DOHH2 (cell line): Measurements from ENCODE around the gene BCL11B.

ENCODE experiments used
- H3F3A ChIP-seq: fragments of 200-600 bp; sonication (generic), shearing (Covaris generic); 2 replicates; pipeline ENCODE4 v1.6.0; 2016; ENCODE audit warnings: antibody characterized with exemption, mild to moderate bottlenecking; ENCODE audit not compliant: control insufficient read depth, insufficient read depth
- H3K27ac ChIP-seq: fragments of 200-600 bp; sonication (generic); 2 replicates; pipeline ENCODE4 v1.5.1; 2014; ENCODE audit warnings: low read depth, mild to moderate bottlenecking, low read length, moderate library complexity
- H3K27me3 ChIP-seq: fragments of 200-600 bp; sonication (generic); 2 replicates; pipeline ENCODE4 v1.6.1; 2014; ENCODE audit warnings: mild to moderate bottlenecking, low read length, mixed read lengths; ENCODE audit not compliant: control insufficient read depth
- H3K36me3 ChIP-seq: fragments of 200-600 bp; sonication (generic); 2 replicates; pipeline ENCODE4 v1.6.1; 2014; ENCODE audit warnings: mild to moderate bottlenecking, low read length, moderate library complexity, mixed read lengths; ENCODE audit not compliant: control insufficient read depth
- H3K4me1 ChIP-seq: fragments of 200-600 bp; sonication (generic); 2 replicates; pipeline ENCODE4 v1.6.1; 2014; ENCODE audit warnings: mild to moderate bottlenecking, low read length, mixed read lengths; ENCODE audit not compliant: control insufficient read depth
- H3K4me2 ChIP-seq: fragments of 200-600 bp; sonication (generic); 2 replicates; pipeline ENCODE4 v1.6.0; 2014; ENCODE audit warnings: mild to moderate bottlenecking, low read length, moderate library complexity
- H3K4me3 ChIP-seq: fragments of 200-600 bp; sonication (generic); 2 replicates; pipeline ENCODE4 v1.5.1; 2014; ENCODE audit warnings: mild to moderate bottlenecking, low read length, mixed read lengths
- H3K79me2 ChIP-seq: fragments of 200-600 bp; sonication (generic); 2 replicates; pipeline ENCODE4 v1.6.1; 2014; ENCODE audit warnings: mild to moderate bottlenecking, low read length, mixed read lengths; ENCODE audit not compliant: control insufficient read depth
- H3K9me2 ChIP-seq: fragments of 200-600 bp; sonication (generic); replicated peaks from 2 replicates; pipeline ENCODE4 v1.6.1; 2014; ENCODE audit warnings: mild to moderate bottlenecking, low read length, mixed read lengths; ENCODE audit not compliant: control insufficient read depth
- H3K9me3 ChIP-seq: fragments of 200-600 bp; sonication (generic); 2 replicates; pipeline ENCODE4 v1.6.1; 2014; ENCODE audit warnings: antibody characterized with exemption, low read length, mixed read lengths; ENCODE audit not compliant: control insufficient read depth, insufficient read depth
- H4K20me1 ChIP-seq: fragments of 200-600 bp; sonication (generic); 2 replicates; pipeline ENCODE4 v1.6.0; 2014; ENCODE audit warnings: low read depth, mild to moderate bottlenecking, antibody characterized with exemption, low read length, moderate library complexity; ENCODE audit not compliant: control insufficient read depth, insufficient read depth
- EZH2phosphoT487 ChIP-seq: fragments of 200-600 bp; sonication (generic); IDR thresholded peaks from 2 replicates; pipeline ENCODE4 v1.6.1; 2017; ENCODE audit warnings: borderline replicate concordance, mild to moderate bottlenecking, antibody characterized with exemption, low read length, moderate library complexity, mixed read lengths
- TF ChIP-seq, protein P1 (sequence below): fragments of 200-600 bp; sonication (generic); IDR thresholded peaks from one replicate; pipeline ENCODE4 v1.5.1; 2014; ENCODE audit warnings: antibody characterized with exemption, mild to moderate bottlenecking, low read depth, low read length; ENCODE audit not compliant: poor library complexity, severe bottlenecking

BCL11B gene

DNA sequence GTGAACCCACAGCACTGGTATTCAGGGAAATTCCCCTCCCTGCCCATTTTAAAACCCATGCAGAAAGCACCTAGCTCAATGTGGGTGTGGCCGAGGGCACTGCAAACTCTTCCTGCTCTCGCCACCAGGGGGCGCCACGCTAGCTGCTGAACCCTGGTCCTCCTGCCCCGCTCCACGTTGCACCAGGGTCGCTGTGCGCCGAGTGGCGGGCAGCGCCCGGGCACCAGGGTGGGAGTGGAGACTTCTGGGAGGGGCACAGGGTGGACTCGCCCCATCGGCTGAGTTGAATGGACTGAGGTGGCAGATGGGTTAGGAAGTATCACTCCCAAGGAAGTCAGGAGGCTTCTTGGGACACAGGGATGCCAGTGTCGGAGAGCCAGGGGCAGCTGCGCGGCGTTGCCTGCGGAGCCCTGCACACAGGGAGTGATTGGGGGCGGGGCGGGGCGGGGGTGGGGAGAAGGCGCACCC lies 48.1 kb upstream of the BCL11B start:
- H4K20me1 ChIP-seq, result no peaks in the 10 kb centered on the region
- no peak overlapping the region for H3K4me2 ChIP-seq
- H3K36me3 ChIP-seq, result no peaks in the 10 kb centered on the region
- no peaks in the 10 kb centered on the region for H3K9me2 ChIP-seq
- H3K4me3 ChIP-seq, result no peak overlapping the region
- TF ChIP-seq, protein P1, sequence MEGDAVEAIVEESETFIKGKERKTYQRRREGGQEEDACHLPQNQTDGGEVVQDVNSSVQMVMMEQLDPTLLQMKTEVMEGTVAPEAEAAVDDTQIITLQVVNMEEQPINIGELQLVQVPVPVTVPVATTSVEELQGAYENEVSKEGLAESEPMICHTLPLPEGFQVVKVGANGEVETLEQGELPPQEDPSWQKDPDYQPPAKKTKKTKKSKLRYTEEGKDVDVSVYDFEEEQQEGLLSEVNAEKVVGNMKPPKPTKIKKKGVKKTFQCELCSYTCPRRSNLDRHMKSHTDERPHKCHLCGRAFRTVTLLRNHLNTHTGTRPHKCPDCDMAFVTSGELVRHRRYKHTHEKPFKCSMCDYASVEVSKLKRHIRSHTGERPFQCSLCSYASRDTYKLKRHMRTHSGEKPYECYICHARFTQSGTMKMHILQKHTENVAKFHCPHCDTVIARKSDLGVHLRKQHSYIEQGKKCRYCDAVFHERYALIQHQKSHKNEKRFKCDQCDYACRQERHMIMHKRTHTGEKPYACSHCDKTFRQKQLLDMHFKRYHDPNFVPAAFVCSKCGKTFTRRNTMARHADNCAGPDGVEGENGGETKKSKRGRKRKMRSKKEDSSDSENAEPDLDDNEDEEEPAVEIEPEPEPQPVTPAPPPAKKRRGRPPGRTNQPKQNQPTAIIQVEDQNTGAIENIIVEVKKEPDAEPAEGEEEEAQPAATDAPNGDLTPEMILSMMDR, result peak; percentile 95
- TF ChIP-seq EZH2phosphoT487, result no peak
- no peaks in the 10 kb centered on the region for H3K4me1 ChIP-seq
- H3F3A ChIP-seq, result no peaks in the 10 kb centered on the region
- no peak overlapping the region for H3K27ac ChIP-seq
- no peaks in the 10 kb centered on the region for H3K79me2 ChIP-seq
- no peaks in the 10 kb centered on the region for H3K9me3 ChIP-seq
- no peaks in the 10 kb centered on the region for H3K27me3 ChIP-seq

DNA sequence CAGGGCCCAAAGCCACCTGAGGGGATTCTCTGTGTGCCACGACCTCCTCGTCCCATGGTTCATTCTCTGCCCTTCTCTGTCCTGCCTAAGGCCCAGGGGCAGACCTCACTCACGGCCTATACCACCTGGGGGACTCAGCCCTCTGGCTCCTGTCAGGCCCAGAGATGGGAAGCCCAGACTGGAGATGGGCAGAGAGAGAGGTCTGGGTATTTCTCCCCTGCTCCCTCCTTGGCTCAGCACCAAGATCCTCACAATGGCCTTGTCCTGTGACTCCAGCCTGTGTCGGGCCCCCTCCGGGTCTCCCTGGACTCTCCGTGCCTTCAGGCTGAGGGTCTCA lies 46.9 kb upstream of the BCL11B start:
- H3K4me1 ChIP-seq, result no peaks in the 10 kb centered on the region
- no peaks in the 10 kb centered on the region for H3F3A ChIP-seq
- no peak overlapping the region for H3K27ac ChIP-seq
- H3K9me2 ChIP-seq, result no peaks in the 10 kb centered on the region
- no peaks in the 10 kb centered on the region for H3K27me3 ChIP-seq
- TF ChIP-seq, protein P1, result no peak
- TF ChIP-seq EZH2phosphoT487, result no peak
- H3K79me2 ChIP-seq, result no peaks in the 10 kb centered on the region
- no peaks in the 10 kb centered on the region for H4K20me1 ChIP-seq
- no peak overlapping the region for H3K4me2 ChIP-seq
- H3K9me3 ChIP-seq, result no peaks in the 10 kb centered on the region
- no peaks in the 10 kb centered on the region for H3K36me3 ChIP-seq
- no peak overlapping the region for H3K4me3 ChIP-seq

DNA sequence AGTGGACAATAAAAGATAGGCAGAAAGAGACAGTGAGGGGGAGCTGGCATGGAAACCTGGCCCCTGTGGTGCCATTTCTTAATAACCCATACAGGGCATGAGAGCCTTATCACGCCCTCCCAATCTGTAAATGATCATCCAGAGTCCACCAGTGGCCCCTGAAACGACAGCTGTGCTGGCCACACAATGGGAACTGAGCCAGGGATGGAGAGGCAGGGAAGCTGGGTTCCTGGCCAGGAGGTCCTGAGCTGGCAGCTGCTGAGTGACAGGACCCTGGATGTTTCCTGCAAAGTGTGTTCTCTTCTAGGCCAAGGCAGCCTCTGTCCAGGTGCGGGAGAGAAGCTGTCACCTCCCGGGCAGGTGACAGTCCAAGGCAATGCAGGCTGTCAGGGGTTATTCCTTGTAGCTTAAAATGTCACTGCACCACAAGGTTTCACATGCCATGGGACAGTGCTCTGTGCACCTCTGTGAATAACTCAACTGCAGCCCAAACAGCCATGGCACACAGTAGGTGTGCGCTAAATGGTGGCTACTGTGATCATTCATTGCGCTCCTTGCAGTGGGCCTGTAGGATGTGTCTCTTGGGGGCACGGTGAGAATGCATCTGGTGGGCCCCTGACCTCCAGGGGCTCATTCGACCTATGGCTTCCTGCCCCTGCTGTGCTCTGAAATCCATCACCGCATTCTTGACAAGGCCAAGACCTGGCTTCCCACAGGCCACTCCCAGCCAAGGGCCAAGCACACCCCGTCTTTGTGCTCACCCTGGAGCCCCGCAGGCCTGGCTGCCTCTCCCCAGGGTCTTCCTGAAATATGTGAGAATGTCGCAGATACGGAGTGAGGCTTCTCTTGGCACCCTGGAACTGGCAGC lies 46.3 kb upstream of the BCL11B start:
- H3K36me3 ChIP-seq, result no peaks in the 10 kb centered on the region
- H3K4me1 ChIP-seq, result no peaks in the 10 kb centered on the region
- no peaks in the 10 kb centered on the region for H4K20me1 ChIP-seq
- no peaks in the 10 kb centered on the region for H3F3A ChIP-seq
- no peaks in the 10 kb centered on the region for H3K9me3 ChIP-seq
- no peak overlapping the region for H3K27ac ChIP-seq
- no peaks in the 10 kb centered on the region for H3K9me2 ChIP-seq
- no peak overlapping the region for H3K4me2 ChIP-seq
- H3K79me2 ChIP-seq, result no peaks in the 10 kb centered on the region
- no peaks in the 10 kb centered on the region for H3K27me3 ChIP-seq
- no peak overlapping the region for H3K4me3 ChIP-seq
- TF ChIP-seq EZH2phosphoT487, result no peak

DNA sequence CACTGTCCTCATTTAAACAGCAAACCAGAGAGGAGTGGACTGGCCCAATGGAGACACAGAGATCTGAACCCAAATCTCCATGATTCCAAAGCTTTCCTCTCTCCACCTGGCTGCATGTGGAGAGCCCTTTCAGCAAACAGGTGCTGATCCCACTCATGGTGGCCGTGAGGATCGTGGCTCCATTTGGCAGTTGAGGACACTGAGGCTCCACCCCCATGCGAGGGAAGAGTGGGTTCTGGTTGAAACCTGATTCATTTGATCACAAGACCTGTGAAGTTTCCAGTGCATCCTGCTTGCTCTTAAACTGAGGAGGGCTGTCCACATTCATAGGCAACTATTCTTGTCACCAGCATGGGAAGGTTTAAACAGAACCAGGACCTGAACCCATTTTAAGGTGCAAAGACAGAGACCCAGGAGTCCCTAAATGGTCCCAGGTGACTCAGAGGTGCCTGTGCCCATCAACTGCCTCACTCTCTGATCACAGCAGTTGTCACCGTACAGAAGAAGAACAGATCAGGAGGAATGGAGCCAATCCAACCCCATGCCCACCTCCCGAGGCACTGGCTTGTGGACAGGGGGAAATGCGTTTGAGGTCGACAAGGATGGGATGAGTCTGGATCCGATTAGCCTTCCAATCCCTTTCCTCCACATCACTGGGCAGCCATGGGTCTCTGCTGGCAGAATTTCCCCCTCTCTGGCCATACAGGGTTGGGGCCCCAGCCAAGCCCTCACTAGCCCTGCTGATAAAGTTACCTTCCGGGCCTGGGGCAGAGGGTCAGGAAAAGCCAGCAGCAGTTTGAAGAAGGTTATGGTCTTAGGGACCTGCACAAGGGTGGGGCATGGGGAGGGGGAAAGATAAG lies 45.5 kb upstream of the BCL11B start:
- no peaks in the 10 kb centered on the region for H4K20me1 ChIP-seq
- no peak overlapping the region for H3K27ac ChIP-seq
- H3K4me1 ChIP-seq, result no peaks in the 10 kb centered on the region
- H3K9me3 ChIP-seq, result no peaks in the 10 kb centered on the region
- H3K36me3 ChIP-seq, result no peaks in the 10 kb centered on the region
- H3F3A ChIP-seq, result no peaks in the 10 kb centered on the region
- no peak overlapping the region for H3K4me3 ChIP-seq
- no peaks in the 10 kb centered on the region for H3K9me2 ChIP-seq
- H3K27me3 ChIP-seq, result no peaks in the 10 kb centered on the region
- no peaks in the 10 kb centered on the region for H3K79me2 ChIP-seq
- H3K4me2 ChIP-seq, result no peak overlapping the region
- TF ChIP-seq, protein P1, result no peak
- TF ChIP-seq EZH2phosphoT487, result no peak
